ENCODE data around the gene VSTM1. TPM values are rescaled to one million over a fixed set of nuclear protein-coding genes. Genes with fewer than 3 reads are reported as not detected.

Gene VSTM1
- total and polyA plus RNA-seq, 2 donors (not counting 3 experiments of a cell fraction or from before 2014, with no cell fraction given), result not detected

DNA sequence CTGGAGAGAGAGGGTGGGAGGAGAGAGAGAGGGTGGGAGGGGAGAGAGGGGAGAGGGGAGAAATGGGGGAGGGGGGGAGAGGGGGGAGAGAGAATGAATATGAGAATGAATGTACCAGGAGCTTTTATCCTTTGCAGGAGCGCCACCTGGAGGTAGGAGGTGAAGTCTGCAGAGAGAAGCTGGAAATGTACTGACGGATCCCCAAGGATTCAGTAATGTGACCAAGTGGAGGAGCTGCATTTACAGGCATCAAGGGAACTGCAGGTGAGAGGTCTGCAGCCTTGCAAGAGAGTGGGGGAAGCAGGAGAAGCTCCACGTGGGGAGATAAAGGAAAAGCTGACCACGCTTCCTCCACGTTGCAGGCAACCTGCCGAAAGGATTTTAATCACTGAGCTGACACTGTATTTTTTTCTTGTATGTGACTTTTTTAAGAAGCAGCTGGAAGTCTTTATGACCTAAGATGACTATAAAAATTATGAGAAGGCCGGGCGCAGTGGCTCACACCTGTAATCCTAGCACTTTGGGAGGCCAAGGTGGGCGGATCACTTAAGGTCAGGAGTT, 33.7 kb downstream of the VSTM1 start:
- POLR2A ChIA-PET, result interaction anchor here (0.6 kb wide), 1 partner anchor 90 kb away, joined by 3 read pairs; no protein-coding TSS in a partner anchor
- dilution Hi-C loops (cut with MboI; ENCODE audit: extremely low pct_ligation_motif_present, low sequenced_read_pairs), result no loop called here
- H3K27me3 ChIP-seq (ENCODE audit: control insufficient read depth in 2 of 2, insufficient read depth in 2 of 2, low read length in 2 of 2), result no peaks in the 10 kb centered on the region
- H3K27ac ChIP-seq (ENCODE audit: insufficient read depth, low read depth, low read length), result no peak overlapping the region
- no peaks in the 10 kb centered on the region for H3K79me2 ChIP-seq (ENCODE audit: control insufficient read depth, insufficient read depth, low read length)
- no peak overlapping the region for H3K4me2 ChIP-seq (ENCODE audit: insufficient read depth, low read length)
- H3K36me3 ChIP-seq (ENCODE audit: control insufficient read depth in 2 of 2, extremely low read depth in 1 of 2, insufficient read depth in 2 of 2, low read length in 2 of 2), result no peaks in the 10 kb centered on the region
- CTCF ChIA-PET, result interaction anchor here (0.5 to 9.2 kb wide), 96 partner anchors 9 to 835 kb away, joined by 3 to 216 read pairs (median 6); partner anchors contain the start of genes CACNG6, MYADM, OSCAR and PRKCG
- H4K20me1 ChIP-seq (replicated peaks; ENCODE audit: control insufficient read depth, extremely low read depth, insufficient read depth, low read length), result no peaks in the 10 kb centered on the region
- intact Hi-C loops (cut with micrococcal nuclease), result loop anchor here (1.0 to 10.0 kb wide), 5 partner anchors 188 to 835 kb away; partner anchors contain the start of gene ZNF665
- TF ChIP-seq EZH2 (IDR thresholded peaks at IDR 0.05; ENCODE audit: borderline replicate concordance, low read depth, low read length, severe bottlenecking) (no peak), FOS (IDR thresholded peaks at IDR 0.05; ENCODE audit: borderline replicate concordance, insufficient read depth, low read length) (no peak), MYC (IDR thresholded peaks at IDR 0.05; ENCODE audit: low read depth, low read length) (no peak), POLR2A (IDR thresholded peaks at IDR 0.05; ENCODE audit: low read depth, low read length) (no peak), POLR2AphosphoS5 (IDR thresholded peaks at IDR 0.05; ENCODE audit: insufficient read depth, low read depth, low read length) (no peak)
- TF ChIP-seq, protein P1, sequence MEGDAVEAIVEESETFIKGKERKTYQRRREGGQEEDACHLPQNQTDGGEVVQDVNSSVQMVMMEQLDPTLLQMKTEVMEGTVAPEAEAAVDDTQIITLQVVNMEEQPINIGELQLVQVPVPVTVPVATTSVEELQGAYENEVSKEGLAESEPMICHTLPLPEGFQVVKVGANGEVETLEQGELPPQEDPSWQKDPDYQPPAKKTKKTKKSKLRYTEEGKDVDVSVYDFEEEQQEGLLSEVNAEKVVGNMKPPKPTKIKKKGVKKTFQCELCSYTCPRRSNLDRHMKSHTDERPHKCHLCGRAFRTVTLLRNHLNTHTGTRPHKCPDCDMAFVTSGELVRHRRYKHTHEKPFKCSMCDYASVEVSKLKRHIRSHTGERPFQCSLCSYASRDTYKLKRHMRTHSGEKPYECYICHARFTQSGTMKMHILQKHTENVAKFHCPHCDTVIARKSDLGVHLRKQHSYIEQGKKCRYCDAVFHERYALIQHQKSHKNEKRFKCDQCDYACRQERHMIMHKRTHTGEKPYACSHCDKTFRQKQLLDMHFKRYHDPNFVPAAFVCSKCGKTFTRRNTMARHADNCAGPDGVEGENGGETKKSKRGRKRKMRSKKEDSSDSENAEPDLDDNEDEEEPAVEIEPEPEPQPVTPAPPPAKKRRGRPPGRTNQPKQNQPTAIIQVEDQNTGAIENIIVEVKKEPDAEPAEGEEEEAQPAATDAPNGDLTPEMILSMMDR (IDR thresholded peaks at IDR 0.05; ENCODE audit: extremely low read depth in 1 of 2, insufficient read depth in 1 of 2, low read depth in 1 of 2, low read length in 2 of 2), result peak; percentile 61 to 72
- BruUV-seq (replicated peaks), result no TSS peak
- peak; percentile 76 for FAIRE-seq
- H3K9ac ChIP-seq (replicated peaks; ENCODE audit: extremely low read depth, insufficient read depth, low read length), result no peak overlapping the region
- peaks cover 4% of the 10 kb centered on the region for H3K4me1 ChIP-seq (ENCODE audit: control insufficient read depth, extremely low read depth, insufficient read depth, low read length)
- DNase-seq (ENCODE audit: low read depth, low spot score), result peak; percentile 67
- H2AFZ ChIP-seq (ENCODE audit: low read depth, low read length), result no peak overlapping the region
- no peaks in the 10 kb centered on the region for H3K9me1 ChIP-seq (replicated peaks; ENCODE audit: control insufficient read depth, extremely low read depth, insufficient read depth, low read length)
- no peaks in the 10 kb centered on the region for H3K9me3 ChIP-seq (replicated peaks; ENCODE audit: control insufficient read depth, insufficient read depth, low read length)
- no peak overlapping the region for H3K4me3 ChIP-seq (replicated peaks in 1 of 3; ENCODE audit: insufficient read depth in 1 of 3, low read depth in 1 of 3, low read length in 3 of 3)
